Activated T-helper 9 cell treated with anti-CD3 and anti-CD28 coated beads, Interleukin-2, amount 50 U/mL, for 16 hours (primary cell): ENCODE measurements around the gene PTPRK.
"Not testable (repeated sequence)": the region's sequence is repeated elsewhere in the genome, so short reads cannot be mapped to it uniquely, and the experiment has no call there.

ENCODE experiments used
- DNase-seq: peaks from one replicate; pipeline ENCODE4 v3.0.0-alpha.2; 2020; ENCODE audit warnings: low read depth

Gene PTPRK

GRCh38 chr6:128487746-128488145 lies 32.7 kb downstream of the PTPRK start:
- no peak for DNase-seq

DNA sequence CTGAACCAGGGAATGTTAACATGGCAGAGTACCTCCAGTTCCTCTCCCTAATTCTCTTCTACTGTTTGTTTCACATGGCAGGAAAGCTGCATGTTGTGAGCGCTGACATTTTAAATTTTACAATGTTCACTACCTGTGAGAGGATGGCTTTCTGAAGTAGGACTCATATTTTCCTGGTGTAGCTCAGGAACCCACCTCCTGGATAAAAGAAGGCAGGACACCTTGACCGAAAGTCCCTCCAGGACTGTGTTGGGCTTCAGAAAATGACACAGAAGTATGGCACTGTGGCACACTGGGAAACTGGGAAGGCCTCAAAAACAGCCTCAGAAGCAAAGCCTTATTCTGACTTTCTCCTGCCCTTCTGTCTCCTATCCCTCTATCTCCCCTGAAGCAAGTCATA lies 33.3 kb downstream of the PTPRK start:
- DNase-seq = no peak

DNA sequence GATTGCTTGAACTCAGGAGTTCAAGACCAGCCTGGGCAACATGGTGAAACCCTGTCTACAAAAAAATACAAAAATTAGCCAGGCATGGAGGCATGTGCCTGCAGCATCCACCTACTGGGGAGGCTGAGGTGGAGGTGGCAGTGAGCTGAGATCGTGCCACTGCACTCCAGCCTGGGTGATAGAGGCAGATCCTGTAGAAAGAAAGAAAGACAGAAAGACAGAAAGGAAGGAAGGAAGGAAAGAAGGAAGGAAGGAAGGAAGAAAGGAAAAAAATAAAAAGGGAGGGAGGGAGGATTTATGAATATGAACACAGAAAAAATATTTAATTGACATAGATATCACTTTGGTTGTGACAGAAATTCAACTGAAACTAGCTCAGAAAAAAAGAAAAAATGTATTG lies 33.8 kb downstream of the PTPRK start:
- DNase-seq = not testable (repeated sequence)

GRCh38 chr6:128483472-128484135 lies 36.8 kb downstream of the PTPRK start:
- no peak for DNase-seq

DNA sequence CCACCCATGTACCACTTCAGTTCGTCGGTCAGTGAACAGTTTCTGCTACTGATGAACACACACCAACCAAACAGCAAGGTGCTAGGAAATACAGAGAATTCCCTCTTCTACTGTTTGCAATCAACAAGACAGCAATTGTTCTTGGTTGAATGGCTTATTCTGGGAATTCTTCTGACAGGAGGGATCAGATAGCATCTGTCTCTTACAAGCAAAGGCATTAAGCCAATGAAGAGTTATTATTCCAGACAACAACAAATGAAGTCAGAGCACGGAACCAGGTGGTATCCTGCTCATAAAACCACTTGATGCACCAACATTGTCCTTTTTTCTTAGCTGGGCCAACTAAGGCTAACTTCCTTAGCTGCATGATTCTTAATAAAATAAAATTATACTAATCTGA lies 37.8 kb downstream of the PTPRK start:
- no peak for DNase-seq

- no peak for DNase-seq
These were observed 40.4 kb downstream of the PTPRK start for GRCh38 chr6:128479991-128480390.

DNA sequence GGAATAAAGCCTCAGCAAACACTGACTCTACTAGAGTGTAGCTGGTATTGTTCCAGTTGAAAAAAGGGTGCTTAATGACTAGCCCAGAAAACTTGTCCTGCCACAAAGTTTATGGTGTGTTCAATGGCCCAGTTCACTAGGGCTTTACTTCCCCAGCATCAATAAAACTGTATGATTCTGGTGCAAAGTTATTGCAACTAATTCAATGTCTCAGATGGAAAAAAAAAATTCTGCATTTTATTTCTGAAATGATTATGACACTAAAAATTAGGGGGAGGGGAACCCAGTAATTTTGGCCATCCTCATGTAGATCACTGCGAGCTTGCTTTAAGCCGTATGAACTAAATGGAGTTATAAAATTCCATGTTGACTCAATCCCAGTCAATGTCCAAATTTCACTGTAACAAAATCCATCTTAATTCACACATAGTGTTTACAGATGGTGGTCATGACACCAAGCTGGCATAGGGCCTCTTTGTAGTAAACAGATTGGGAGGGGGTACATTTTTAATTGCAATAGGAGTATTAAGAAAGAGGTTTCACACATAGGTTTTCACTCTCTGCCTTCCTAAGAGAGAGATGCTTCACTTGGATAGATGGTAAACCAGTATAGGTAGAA lies 41.2 kb downstream of the PTPRK start:
- DNase-seq = no peak

DNA sequence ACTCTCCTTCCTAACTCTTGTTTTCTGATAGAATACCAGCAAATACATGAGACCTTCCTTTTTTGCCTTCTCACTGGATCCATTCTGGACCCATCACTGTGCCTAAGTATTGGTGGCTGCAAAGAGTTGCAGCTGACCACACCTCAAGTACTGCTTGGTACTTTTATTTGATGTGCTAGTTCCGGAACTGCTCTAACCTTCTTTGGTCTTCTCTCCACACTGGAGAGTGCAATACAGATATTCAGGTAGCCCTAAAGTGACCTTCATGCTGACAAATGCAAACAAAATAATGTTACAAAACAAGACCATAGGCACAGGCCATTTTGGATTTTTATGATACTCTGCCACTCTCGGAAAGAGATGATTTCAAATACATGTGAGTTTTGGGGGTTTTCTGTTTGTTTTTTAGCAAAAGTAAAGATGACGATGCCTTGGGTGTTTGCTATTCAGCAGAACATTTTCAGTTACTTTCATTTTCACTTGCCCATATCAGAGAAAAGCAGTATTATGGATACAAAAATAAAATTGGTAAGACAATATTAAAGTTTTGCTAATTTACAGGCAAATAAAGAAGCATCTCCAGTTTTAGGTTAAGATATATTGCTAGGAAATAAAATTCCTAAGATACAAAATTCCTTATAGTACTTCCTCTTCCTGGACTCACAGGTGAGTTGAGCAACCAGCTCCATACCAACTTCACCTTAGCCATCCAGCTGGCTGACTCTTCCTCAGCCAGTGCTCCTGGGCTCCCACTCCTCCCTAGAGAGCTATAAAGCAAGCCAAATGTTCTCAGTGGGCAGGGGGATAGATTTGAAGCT lies 42.0 kb downstream of the PTPRK start:
- DNase-seq = no peak

DNA sequence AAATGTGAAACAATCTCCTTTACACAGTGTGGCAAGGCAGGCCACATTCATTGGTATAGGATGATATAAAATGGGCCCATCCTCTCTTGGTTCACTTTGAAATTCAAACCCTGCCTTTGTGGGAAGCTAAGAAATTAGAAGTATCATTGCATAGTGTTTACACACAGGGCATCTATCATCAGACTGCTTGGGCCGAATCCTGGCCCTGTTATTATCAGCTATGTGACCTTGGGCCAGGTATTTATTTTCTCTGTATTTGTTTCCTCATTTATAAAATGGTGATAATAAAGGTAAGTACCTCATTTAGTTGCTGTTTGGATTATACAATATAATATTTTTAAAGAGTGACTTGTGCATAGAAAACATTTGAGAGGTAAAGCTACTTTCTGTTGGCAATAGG lies 45.5 kb downstream of the PTPRK start:
- DNase-seq = no peak

GRCh38 chr6:128474481-128474880 lies 45.9 kb downstream of the PTPRK start:
- DNase-seq = no peak

GRCh38 chr6:128471907-128472306 lies 48.5 kb downstream of the PTPRK start:
- no peak for DNase-seq

DNA sequence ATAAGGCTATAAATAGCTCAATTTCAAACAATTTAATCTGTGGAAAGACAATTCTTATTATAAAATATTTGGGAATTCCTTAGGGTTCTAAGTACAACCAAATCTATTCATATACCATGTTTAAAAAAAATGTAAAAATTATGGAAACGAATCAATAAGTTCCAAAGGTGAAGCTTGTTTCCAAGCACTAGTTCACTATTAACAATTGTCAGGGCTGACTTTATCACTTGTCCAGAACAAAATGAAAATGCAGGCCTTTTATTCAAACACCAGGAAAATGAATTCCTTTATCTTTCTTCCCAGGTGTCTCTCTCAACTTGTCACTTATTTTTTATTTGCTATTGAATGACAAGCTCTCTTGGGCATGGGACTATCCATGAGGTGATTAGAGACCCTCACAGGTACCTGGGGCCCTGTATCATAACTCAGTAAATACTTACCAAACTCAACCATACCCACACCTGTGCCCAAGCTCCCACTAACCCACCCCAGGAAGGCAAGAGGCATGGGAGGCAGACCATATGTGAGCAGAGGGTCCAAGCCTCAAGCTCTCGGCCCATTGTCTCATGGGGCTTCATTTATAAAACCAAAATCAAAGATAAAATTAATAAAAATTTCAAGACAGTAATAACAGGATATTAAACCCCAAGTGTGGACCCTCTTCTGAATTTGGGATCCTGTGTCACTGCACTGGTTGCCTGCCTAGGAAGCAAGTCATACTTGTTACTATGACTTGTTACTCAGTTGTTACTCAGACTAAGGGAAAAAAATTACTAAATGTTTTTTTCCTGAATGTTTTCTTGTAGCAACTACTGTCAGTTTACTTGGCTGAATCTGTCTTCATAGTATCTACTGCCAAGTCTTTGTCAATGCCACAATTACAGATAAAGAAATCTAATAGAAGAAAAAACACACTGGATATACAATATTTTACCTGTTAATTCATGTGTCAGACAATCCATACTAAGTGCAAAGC lies 54.7 kb downstream of the PTPRK start:
- no peak for DNase-seq

DNA sequence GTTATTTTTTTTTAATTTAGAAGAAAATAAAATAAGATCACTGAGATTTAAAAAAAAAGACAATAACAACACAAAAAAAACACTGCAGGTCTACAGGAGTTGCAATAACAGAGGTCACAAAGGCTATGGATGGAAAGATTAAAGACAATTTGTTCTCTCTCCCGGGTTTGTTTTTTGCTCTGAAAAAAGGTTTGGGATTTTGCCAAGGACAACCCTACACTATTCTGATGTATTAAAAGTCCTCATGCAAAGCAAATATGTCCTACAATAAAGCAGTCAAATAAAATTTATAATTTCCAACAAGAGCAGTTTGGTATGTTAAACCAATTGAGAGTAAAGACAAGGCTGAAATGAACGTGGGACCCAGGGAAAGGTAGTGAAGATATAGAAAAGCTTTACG lies 55.6 kb downstream of the PTPRK start:
- no peak for DNase-seq

DNA sequence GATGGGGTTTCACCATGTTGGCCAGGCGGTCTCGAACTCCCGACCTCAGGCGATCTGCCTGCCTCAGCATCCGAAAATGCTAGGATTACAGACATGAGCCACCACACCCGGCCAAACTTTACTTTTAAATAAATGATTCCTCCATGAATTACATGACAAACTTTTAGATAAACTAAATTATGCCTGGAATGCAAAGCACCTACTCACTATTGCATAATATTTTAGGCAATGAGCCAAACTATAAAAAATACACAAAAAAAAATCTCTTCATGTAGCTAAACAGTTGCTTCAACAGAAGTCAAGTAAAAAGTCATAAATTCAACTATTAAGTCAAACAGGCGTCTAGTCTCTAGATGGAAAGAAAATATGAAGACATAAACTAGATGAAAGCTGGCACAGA lies 56.5 kb downstream of the PTPRK start:
- no peak for DNase-seq

DNA sequence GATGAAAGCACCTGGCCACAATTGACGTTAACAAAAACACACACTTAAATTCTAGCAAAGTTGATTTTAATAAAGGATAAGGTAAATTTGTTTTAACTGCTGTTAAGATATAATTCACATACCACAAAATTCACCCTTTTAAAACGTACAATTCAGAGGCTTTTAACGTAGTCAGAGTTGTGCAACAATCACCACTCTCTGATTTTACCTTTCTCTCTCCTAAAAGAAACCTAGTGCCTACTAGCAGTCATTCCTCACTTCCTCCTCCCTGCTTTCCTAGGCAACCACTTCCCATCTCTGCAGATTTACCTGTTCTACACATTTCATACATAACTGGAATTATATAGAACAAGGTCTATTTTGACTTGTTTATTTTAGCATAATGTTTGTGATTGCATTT lies 58.9 kb downstream of the PTPRK start:
- no peak for DNase-seq

DNA sequence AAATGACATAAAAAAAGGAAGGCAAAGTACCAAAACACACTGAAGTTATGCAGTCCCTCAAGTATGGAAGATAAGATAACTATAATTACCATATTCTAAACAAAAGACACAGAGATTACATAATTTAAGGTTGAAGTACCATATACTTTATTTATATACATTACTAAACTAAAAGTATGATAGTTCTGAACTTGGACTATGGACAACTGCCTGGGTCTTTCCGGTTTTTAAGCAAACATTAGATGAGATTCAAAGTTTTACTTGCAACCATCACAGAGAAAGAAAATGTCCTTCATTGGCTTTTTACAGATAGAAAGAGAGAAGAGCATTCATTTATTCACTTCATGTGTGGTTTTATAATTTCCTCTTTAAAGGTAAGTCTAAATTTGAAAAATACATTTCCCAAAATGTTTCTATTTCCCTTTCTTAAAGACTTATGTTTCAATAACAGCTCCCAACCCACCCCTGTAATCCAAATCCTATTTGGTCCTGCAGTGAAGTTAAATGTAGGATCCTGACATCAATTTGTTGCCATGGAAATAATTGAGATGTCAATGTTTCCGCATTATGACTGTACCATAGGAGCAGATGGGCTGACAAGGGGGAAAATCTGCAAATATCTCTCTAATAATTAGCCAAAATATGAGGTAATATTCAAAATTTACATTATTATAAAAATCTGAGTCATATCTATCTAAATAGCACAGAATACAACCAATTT lies 63.7 kb downstream of the PTPRK start:
- no peak for DNase-seq

DNA sequence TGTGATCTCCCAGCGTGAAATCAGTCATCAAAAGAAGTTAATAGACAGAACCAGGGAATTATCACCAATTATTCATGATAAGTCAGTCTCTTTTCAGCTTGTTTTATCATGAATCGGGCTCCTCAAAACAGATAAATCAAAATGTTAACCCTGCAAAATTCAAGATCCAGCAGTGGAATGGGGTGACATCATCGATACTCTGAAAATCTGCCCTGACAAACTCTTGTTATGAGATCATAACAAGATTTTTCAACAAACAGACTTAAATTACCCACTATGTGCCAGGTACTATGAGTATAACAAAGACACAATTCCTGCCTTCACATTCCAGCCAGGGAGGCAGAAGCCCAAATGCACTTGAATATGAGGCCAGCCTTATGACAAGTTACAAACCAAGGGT lies 64.4 kb downstream of the PTPRK start:
- no peak for DNase-seq

GRCh38 chr6:128452713-128453112 lies 67.7 kb downstream of the PTPRK start:
- DNase-seq = no peak

GRCh38 chr6:128446497-128446896 lies 73.9 kb downstream of the PTPRK start:
- no peak for DNase-seq

GRCh38 chr6:128443553-128443952 lies 76.8 kb downstream of the PTPRK start:
- DNase-seq = no peak

- DNase-seq = no peak
These were observed 80.8 kb downstream of the PTPRK start for GRCh38 chr6:128439627-128440026.
